ENCODE results near the gene SAP25. TPM values are rescaled to one million over a fixed set of nuclear protein-coding genes. Genes with fewer than 3 reads are reported as not detected.
A peak's percentile ranks its signal among the peaks of the same experiment; 100 is the strongest.

The SAP25 gene
- total RNA-seq, 1 experiment from 2014 or later, result not detected

GRCh38 chr7:100585511-100586265 is 12.0 kb upstream of the SAP25 start, which contains the start of gene LRCH4:
TSS of gene LRCH4 (minus strand) at chr7:100586129. CDS start at chr7:100586100, 29 bp downstream.
- H3K9me3 ChIP-seq (replicated peaks), result no peaks in the 10 kb centered on the region
- peaks cover 10% of the 10 kb centered on the region for H3K4me1 ChIP-seq (replicated peaks)
- H3K27me3 ChIP-seq (replicated peaks), result no peaks in the 10 kb centered on the region
- H3K4me3 ChIP-seq, result peak within 1 kb of the TSS; percentile 83
- H3K36me3 ChIP-seq, result peaks cover 34% of the 10 kb centered on the region
- DNase-seq (ENCODE audit: low read depth in 1 of 2, low spot score in 2 of 2), result no peak
- peak within 1 kb of the TSS; percentile 74 for H3K27ac ChIP-seq

- H3K27ac ChIP-seq, result no peak overlapping the region
- H3K27me3 ChIP-seq (replicated peaks), result no peaks in the 10 kb centered on the region
- H3K9me3 ChIP-seq (replicated peaks), result no peaks in the 10 kb centered on the region
- H3K36me3 ChIP-seq, result peaks cover 42% of the 10 kb centered on the region
- DNase-seq (ENCODE audit: low read depth in 1 of 2, low spot score in 2 of 2), result peak in 1 of 2 experiments; percentile 46
- peak overlapping the region; percentile 83 for H3K4me3 ChIP-seq
- peaks cover 10% of the 10 kb centered on the region for H3K4me1 ChIP-seq (replicated peaks)
These were observed 11.2 kb upstream of the SAP25 start for GRCh38 chr7:100584683-100585510.

- Histone ChIP-seq H3K36me3 (peaks cover 49% of the 10 kb centered on the region), H3K9me3 (replicated peaks) (no peaks in the 10 kb centered on the region), H3K4me1 (replicated peaks) (peaks cover 10% of the 10 kb centered on the region), H3K4me3 (no peak overlapping the region; the same call in 1 of the 2 replicates), H3K27ac (no peak overlapping the region), H3K27me3 (replicated peaks) (no peaks in the 10 kb centered on the region)
- no peak for DNase-seq (ENCODE audit: low read depth in 1 of 2, low spot score in 2 of 2)
These were observed 10.5 kb upstream of the SAP25 start for GRCh38 chr7:100584054-100584682.

- Histone ChIP-seq H3K4me1 (replicated peaks) (peaks cover 10% of the 10 kb centered on the region), H3K4me3 (no peak overlapping the region), H3K27me3 (replicated peaks) (no peaks in the 10 kb centered on the region), H3K27ac (no peak overlapping the region), H3K36me3 (peaks cover 57% of the 10 kb centered on the region), H3K9me3 (replicated peaks) (no peaks in the 10 kb centered on the region)
- DNase-seq (ENCODE audit: low read depth in 1 of 2, low spot score in 2 of 2), result no peak
These were observed 9.7 kb upstream of the SAP25 start for GRCh38 chr7:100583132-100584053.

GRCh38 chr7:100582650-100583049 is 8.9 kb upstream of the SAP25 start:
- Histone ChIP-seq H3K27ac (no peak overlapping the region), H3K4me3 (no peak overlapping the region), H3K9me3 (replicated peaks) (no peaks in the 10 kb centered on the region)

GRCh38 chr7:100582041-100582579 is 8.4 kb upstream of the SAP25 start:
- peaks cover 10% of the 10 kb centered on the region for H3K4me1 ChIP-seq (replicated peaks)
- H3K36me3 ChIP-seq, result peaks cover 70% of the 10 kb centered on the region
- H3K27me3 ChIP-seq (replicated peaks), result no peaks in the 10 kb centered on the region
- no peak for DNase-seq (ENCODE audit: low read depth in 1 of 2, low spot score in 2 of 2)
- H3K4me3 ChIP-seq, result no peak overlapping the region
- no peaks in the 10 kb centered on the region for H3K9me3 ChIP-seq (replicated peaks)
- H3K27ac ChIP-seq, result no peak overlapping the region

More at GRCh38 chr7:100582650-100583049, 8.9 kb upstream of the SAP25 start:
- Histone ChIP-seq H3K36me3 (peaks cover 64% of the 10 kb centered on the region), H3K27me3 (replicated peaks) (no peaks in the 10 kb centered on the region), H3K4me1 (replicated peaks) (peaks cover 10% of the 10 kb centered on the region)
- DNase-seq (ENCODE audit: low read depth in 1 of 2, low spot score in 2 of 2), result no peak

GRCh38 chr7:100580466-100581283 is 7.0 kb upstream of the SAP25 start:
- Histone ChIP-seq H3K4me3 (no peak overlapping the region), H3K27ac (no peak overlapping the region), H3K27me3 (replicated peaks) (no peaks in the 10 kb centered on the region), H3K4me1 (replicated peaks) (peaks cover 10% of the 10 kb centered on the region), H3K9me3 (replicated peaks) (no peaks in the 10 kb centered on the region), H3K36me3 (peaks cover 81% of the 10 kb centered on the region)
- no peak for DNase-seq (ENCODE audit: low read depth in 1 of 2, low spot score in 2 of 2)

- no peak overlapping the region for H3K27ac ChIP-seq
These were observed 4.8 kb upstream of the SAP25 start for GRCh38 chr7:100578246-100579183.

GRCh38 chr7:100577507-100577906 is 3.8 kb upstream of the SAP25 start:
- Histone ChIP-seq H3K27me3 (replicated peaks) (no peaks in the 10 kb centered on the region), H3K9me3 (replicated peaks) (no peaks in the 10 kb centered on the region), H3K27ac (no peak overlapping the region), H3K4me1 (replicated peaks) (no peaks in the 10 kb centered on the region), H3K36me3 (peaks cover 86% of the 10 kb centered on the region), H3K4me3 (no peak overlapping the region)
- no peak for DNase-seq (ENCODE audit: low read depth in 1 of 2, low spot score in 2 of 2)

More at GRCh38 chr7:100578246-100579183, 4.8 kb upstream of the SAP25 start:
- peaks cover 93% of the 10 kb centered on the region for H3K36me3 ChIP-seq
- H3K9me3 ChIP-seq (replicated peaks), result no peaks in the 10 kb centered on the region
- DNase-seq (ENCODE audit: low read depth in 1 of 2, low spot score in 2 of 2), result no peak
- no peaks in the 10 kb centered on the region for H3K27me3 ChIP-seq (replicated peaks)
- H3K4me1 ChIP-seq (replicated peaks), result no peaks in the 10 kb centered on the region
- no peak overlapping the region for H3K4me3 ChIP-seq

GRCh38 chr7:100577103-100577502 is 3.4 kb upstream of the SAP25 start:
- Histone ChIP-seq H3K27me3 (replicated peaks) (no peaks in the 10 kb centered on the region), H3K9me3 (replicated peaks) (no peaks in the 10 kb centered on the region), H3K4me1 (replicated peaks) (no peaks in the 10 kb centered on the region), H3K27ac (no peak overlapping the region), H3K36me3 (peaks cover 82% of the 10 kb centered on the region), H3K4me3 (no peak overlapping the region)
- DNase-seq (ENCODE audit: low read depth in 1 of 2, low spot score in 2 of 2), result no peak

GRCh38 chr7:100576384-100576993 is 2.8 kb upstream of the SAP25 start:
- DNase-seq (ENCODE audit: low read depth in 1 of 2, low spot score in 2 of 2), result no peak
- Histone ChIP-seq H3K36me3 (peaks cover 76% of the 10 kb centered on the region), H3K4me3 (no peak overlapping the region), H3K27ac (no peak overlapping the region), H3K27me3 (replicated peaks) (no peaks in the 10 kb centered on the region), H3K9me3 (replicated peaks) (no peaks in the 10 kb centered on the region), H3K4me1 (replicated peaks) (no peaks in the 10 kb centered on the region)

Data from SJSA1 (cell line).